Left hindlimb (tissue), 1 donor: ENCODE measurements around the gene ABCG4.
"Not testable (repeated sequence)": the region's sequence is repeated elsewhere in the genome, so short reads cannot be mapped to it uniquely, and the experiment has no call there.

Source experiments
- DNase-seq: peaks from one replicate; pipeline ENCODE4 v3.0.0-alpha.2; 2018

ABCG4 gene

DNA sequence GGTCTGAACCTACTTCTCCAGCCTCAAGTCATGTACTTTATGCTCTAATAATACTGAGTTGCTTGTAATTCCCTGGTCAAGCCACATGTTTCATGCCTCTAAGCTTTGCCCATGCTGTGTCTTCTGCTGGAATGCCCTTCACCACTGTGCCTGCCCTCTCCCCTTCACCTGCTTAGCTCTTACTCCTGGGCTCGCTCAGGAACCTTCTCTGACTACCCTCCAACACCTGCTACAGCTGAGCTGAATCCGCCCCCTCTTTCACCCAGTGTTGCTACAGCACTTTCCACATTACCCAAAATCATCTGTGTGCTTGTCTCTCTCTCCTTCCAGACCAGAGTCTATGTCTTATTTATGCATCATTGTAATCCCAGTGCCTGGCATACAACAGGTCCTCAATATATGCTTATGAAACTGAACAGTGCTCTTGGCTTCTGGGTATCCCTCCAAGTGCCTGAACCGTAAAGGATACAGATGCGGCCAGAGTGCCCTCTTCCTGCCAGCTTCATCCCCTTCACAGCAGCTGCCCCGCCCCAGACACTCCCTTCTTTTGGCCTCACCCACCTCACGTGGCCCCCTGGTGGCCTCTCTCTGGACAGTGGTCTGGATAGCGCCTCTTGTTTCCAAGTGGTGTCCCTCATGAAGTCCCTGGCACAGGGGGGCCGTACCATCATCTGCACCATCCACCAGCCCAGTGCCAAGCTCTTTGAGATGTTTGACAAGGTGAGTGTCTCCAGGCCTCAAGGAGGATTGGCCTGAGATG, 7.1 kb downstream of the ABCG4 start:
- DNase-seq, result no peak

DNA sequence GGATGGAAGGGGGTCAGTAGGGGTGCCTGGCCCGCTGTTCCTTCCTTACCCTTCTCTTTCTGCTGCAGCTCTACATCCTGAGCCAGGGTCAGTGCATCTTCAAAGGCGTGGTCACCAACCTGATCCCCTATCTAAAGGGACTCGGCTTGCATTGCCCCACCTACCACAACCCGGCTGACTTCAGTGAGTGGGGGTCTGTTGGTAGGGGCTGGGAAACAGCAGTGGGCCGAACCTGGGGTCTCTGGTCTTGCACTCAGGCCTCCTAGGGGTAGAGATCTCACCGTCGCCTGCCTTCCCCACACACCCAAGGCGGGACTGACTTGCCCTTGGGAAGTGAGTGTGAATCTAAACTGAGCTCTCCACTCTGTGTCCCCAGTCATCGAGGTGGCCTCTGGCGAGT, 7.6 kb downstream of the ABCG4 start:
- DNase-seq, result no peak

DNA sequence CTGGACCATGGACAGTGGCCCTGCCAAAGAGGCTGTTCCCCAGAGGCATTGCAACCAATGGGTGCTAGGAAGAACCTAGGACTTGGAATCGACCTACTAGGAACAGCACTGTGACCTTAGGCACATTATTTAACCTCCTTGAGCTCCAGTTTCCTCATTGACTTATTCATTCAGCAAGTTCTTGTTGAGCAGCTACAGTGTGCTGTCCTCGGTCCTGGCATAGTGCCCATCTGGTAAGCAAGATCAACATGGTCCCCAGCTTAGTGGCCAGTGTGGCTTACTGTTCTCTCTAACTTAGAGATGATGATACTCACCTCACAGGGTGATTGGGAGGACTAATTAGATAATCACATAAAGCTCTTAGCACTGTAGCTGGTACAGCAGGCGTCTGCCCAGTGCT, 8.2 kb downstream of the ABCG4 start:
- no peak for DNase-seq

DNA sequence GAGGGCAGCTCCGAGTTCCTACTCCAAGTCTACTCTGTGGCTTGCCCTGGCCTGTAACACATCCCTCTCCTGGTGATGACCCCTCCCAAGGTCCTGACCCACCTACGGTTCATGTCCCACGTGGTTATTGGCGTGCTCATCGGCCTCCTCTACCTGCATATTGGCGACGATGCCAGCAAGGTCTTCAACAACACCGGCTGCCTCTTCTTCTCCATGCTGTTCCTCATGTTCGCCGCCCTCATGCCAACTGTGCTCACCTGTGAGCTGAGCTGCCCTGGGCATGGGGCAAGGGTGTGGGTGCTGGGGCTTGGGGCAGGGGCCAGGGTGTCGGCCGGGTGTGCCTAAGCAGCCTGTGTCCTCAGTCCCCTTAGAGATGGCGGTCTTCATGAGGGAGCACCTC, 9.6 kb downstream of the ABCG4 start:
- no peak for DNase-seq

DNA sequence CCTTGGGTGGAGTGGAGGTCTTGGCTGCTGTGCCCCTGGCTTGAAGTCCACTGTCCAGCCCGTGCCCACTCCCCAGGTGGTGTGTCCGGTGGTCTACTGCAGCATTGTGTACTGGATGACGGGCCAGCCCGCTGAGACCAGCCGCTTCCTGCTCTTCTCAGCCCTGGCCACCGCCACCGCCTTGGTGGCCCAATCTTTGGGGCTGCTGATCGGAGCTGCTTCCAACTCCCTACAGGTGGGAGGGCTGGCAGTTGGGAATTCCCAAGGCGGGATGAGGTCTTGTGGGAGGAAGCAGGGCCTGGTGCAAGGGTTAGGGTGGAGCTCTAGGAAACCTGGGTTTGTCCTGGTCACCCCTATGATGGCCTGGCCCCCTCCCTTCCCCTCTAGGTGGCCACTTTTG, 11.3 kb downstream of the ABCG4 start:
- DNase-seq, result no peak

DNA sequence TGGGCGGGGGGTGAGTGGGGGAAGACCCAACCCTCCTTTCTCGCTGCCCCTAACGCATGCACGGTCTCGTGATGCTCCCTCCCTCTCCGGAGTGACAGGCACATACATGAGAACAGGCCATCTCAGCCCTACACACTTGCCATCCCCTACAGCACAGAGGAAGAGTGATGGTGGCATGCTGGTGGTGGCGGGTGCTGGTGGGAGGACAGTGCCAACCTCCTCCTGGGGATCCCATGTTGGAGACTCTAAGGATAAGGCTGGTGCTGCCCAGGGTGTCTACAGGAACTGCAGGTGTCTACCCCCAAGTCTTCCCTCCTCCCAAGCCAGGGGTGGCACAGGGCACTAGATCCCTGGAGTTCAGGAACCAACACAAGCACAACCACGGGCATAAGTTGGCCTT, 13.0 kb downstream of the ABCG4 start:
- DNase-seq, result no peak

DNA sequence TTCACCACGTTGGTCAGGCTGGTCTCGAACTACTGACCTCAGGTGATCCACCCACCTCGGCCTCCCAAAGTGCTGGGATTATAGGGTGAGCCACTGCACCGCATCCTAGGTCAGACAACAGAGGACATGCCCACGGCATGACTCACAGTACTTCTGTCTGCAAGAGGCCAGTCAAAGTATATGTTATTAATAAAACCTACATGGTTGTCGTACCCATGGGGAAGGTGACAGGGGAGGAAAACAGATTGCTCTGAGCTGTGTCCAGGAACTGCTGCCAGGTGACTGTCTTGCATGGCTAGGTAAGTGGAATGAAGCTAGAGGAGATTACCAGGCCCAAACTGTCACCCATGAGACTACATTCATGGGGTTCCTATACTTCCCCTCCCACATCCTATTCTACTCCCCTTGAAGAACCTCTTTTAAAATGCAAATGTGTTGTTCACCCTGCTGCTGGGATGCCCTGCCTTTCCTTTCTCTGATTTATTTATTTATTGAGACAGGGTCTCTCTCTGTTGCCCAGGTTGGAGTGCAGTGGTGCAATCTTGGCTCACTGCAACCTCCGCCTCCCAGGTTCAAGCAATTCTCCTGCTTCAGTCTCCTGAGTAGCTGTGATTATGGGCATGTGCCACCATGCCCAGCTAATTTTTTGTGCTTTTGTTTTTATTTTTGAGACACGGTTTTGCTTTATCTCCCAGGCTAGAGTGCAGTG, 17.7 kb downstream of the ABCG4 start:
- no peak for DNase-seq

DNA sequence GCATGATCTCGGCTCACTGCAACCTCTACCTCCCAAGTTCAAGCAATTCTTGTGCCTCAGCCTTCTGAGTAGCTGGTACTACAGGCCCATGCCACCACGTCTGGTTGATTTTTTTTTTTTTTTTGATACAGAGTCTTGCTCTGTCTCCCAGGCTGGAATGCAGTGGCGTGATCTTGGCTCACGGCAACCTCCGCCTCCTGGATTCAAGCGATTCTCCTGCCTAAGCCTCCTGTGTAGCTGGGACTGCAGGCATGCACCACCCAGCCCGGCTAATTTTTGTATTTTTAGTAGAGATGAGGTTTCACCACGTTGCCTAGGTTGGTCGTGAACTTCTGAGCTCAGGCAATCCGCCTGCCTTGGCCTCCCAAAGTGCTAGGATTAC, 18.2 kb downstream of the ABCG4 start:
- DNase-seq, result not testable (repeated sequence)

DNA sequence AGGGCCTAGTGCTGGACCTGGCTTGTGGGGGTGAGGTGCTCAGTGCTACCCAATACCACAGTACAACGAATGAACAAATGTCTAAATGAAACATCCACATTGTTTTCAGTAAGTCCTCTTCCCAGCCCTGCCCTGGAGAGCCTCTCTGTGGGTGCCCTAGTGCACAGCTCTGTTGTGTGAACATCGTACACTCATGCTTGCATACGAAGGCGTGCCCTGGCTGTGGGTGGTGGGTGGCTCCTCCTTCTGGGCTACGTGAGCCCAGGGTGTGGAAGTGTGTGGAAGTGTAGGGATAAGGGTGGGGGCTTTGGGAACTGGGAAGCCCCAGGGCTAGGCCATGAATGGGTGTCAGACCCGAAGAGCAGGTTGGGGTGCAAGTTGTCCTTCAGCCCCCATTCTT, 19.1 kb downstream of the ABCG4 start:
- DNase-seq, result no peak

DNA sequence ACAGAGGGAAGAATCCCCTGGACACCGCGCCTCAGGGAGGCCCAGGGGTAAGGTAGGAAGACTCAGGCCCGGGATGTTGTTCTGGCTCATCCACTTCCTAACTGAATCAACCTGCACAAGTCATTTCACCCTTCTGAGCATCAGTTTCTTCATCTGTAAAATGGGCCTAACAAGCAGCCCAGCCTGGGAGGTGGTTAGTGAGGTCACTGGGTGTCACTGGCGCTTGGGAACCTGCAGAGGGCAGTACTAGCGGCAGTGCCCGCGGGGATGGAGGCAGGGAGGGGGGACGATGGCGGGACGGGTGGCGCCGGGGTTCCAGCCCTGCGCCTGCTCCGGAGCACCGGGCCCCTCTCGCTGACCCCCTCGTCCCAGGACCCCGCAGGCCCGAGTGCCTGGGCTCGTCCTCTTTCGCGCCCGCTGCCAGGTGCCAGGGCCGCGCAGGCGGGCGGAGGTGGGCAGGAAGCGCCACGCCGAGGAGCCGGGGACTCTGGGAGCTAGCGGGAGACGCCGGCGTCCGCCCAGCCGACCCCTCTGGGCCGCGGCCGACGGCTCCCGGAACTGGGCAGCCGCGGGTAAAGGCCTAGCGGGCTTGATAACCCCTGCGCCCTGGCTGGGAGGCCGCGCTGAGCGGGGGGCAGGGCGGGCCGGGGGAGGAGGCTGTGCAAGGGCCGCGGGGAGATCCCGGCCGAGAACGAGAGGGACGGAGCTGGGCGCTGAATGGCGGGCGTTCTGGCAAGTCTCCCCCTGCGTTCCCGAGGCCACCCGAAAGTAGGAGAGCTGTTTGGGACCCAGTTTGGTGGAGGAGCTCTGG, 19.8 kb downstream of the ABCG4 start, which contains the start of gene NLRX1:
Gene NLRX1, plus strand, starts transcription at position 255 of the 811 bp plus-strand sequence. CDS start 2,679 bp downstream, outside the sequence.
- DNase-seq, result peak; percentile 89

DNA sequence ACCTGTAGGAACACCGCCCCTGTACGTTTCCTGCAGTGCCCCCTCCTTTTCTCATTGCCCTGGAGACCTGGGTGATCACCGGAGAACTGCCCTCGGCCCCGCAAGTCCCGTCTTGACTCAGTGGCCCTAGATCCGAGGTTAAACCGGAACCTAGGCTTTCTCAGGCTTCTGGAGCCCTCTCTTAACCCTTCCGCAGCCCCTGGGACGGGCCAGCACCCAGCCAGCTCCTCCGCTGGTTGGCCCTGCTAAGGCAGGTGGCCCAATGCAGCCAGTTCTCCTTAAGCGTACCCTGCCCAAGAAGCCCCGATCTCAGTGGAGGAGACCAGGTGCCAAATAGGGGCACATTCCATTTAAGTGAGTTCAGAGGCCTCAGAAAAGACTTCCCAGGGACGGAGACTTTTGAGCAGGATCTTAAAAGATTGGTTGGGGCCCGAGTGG, 20.4 kb downstream of the ABCG4 start:
- DNase-seq, result no peak

DNA sequence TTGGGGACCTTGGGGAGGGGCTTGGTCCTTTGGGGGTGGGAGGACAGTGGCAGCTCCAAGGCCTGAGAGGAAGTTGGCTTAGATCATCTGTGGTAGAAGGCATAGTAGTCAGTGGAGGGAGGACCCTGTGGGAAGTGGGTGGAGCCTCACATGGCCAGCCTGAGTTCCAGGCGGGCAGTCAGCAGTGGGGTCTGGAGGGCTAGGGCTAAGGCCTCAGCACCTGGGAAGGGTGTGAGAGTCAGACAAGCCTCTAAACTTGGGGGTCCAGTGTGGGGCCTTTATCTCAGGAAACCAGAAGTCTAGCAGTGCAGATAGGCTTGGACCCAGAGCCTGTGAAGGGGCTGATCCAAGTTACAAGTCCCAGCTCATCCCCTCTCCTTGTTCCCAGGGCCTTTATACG, 23.7 kb downstream of the ABCG4 start:
- no peak for DNase-seq

DNA sequence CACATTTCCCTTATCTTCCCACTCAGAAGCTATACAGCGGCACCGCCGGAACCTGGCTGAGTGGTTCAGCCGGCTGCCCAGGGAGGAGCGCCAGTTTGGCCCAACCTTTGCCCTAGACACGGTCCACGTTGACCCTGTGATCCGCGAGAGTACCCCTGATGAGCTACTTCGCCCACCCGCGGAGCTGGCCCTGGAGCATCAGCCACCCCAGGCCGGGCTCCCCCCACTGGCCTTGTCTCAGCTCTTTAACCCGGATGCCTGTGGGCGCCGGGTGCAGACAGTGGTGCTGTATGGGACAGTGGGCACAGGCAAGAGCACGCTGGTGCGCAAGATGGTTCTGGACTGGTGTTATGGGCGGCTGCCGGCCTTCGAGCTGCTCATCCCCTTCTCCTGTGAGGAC, 24.6 kb downstream of the ABCG4 start:
- DNase-seq, result no peak

DNA sequence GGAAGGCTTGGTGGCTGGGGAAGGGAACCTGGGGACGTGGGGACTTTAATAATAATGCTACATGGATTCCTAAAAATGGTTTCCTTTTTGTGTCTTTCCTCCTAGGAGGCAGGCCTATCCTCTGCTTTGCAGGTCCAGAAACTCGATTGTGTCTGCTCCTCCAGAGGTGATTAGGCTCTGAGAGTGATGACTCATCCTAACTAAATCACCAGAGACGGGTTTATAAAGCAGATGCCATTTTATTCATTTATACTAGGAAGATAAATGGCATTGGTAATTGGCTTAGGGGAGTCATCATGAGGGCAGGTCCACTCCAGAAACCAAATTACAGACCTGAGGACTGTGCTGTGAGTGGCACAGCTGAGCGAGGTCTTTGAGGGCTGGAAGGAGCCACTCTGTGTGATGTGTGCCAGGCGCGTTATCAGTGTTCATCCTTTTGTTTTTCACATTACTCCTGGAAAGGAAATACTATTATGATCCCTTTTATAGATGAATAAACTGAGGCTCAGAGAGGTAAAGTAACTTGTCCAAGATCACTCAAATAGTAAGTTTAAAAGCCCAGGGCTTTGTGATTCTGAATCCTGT, 26.7 kb downstream of the ABCG4 start:
- no peak for DNase-seq

DNA sequence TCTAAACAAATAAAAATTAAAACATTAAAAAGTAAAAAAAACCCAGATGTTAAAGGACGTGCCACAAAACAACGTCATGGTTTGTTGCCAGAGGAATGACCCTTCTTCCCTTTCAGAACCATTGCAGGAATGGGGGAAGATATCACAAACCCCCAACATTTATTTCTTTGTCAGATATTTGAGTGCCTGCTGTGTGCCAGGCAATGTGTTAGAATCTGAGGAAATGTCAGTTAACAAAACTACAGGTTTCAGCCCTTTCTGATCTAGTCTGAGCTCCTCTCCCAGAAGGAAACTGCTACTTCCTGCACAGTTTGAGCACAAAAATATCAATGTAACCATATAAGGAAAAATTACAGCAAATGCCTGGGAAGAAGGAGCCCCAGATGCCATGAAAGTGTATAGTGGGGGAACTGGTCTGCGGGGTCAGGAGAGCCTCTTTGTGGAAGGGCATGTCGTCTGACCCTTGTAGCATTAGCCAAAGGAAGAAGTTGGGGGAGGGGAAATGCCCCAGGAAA, 29.4 kb downstream of the ABCG4 start:
- no peak for DNase-seq

DNA sequence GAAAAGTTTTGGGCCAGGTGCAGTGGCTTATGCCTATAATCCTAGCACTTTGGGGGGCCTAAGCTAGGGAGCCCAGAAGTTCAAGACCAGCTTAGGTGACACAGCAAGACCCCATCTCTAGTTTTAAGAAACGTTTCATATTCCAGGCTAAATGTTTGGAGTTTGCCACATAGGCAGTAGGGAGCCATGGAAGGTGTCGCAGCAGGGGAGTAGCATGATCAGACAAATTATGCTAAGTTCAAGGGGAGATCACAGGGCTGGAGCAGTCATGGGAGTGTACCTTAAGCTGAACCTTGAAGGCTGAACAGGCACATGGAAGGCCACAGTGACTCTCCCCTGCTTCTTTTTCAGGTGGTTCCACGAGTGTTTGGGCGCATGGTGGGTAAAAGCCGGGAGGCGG, 30.5 kb downstream of the ABCG4 start:
- DNase-seq, result no peak

DNA sequence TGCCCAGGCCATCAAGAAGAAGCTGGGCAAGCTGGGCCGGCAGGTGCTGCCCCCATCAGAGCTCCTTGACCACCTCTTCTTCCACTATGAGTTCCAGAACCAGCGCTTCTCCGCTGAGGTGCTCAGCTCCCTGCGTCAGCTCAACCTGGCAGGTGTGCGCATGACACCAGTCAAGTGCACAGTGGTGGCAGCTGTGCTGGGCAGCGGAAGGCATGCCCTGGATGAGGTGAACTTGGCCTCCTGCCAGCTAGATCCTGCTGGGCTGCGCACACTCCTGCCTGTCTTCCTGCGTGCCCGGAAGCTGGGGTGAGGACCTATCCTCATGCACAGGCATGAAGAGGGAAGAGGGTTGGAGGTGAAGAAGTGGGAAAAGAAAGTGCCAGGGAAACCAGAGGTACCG, 31.1 kb downstream of the ABCG4 start:
- no peak for DNase-seq

DNA sequence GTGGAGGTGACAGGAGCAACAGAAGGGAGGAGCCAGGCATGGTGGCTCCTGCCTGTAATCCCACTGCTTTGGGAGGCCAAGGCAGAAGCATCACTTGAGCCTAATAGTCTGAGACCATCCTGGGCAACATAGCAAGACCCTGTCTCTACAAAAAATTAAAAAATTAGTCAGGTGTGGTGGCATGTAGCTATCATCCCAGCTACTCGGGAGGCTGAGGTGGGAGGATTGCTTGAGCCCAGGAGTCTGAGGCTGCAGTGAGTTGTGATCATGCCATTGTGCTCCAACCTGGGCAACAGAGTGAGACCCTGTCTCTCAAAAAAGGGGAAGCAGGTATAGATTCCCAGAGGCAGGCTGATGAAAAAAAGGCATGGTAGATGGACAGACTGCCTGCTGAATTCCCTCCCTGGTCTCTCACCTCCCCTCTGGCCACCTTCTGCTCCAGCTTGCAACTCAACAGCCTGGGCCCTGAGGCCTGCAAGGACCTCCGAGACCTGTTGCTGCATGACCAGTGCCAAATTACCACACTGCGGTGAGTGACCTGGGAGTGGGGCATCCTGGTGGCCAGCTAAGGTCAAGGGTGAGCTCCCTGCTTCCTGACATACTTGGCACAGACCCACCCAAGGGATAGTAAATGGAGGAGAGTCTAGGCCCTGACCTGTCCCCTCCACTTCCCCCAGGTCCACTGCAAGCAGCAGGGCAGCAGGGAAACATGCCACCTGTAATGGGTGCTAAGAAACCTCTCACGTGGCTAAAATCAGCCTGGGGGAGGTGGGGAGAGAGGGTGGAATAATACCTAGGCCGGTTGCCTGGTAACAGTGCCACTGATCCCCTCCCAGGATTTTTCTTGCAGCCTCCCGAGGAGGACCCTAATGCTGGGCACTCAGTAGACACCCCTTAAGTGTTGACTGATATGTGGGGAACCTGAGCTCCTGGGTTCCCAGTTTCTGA, 32.2 kb downstream of the ABCG4 start:
- DNase-seq, result no peak

DNA sequence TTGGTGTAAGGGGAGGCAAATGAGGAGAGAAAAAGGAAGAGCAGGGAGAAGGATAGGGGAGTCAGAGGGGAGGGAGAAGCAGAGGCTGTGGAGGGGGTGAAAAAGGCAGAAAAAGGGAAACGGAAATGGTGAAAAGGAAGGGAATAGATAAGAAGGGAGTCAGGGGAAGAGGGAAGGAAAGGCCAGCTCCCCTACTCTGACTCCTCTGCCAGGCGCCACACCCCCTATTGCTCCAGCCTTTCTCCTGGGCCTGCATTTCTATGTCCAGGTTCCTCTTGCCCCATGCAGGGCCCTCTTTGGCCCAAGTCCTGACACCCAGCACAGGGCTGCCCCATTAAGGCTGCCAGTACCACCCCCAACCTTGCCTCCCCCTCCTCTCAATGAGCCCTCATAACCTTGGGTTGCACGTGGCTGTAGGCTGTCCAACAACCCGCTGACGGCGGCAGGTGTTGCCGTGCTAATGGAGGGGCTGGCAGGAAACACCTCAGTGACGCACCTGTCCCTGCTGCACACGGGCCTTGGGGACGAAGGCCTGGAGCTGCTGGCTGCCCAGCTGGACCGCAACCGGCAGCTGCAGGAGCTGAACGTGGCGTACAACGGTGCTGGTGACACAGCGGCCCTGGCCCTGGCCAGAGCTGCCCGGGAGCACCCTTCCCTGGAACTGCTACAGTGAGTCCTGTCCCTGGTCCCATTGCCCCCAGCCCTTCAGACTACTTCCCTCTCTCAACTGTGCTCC, 33.0 kb downstream of the ABCG4 start:
- DNase-seq, result no peak

DNA sequence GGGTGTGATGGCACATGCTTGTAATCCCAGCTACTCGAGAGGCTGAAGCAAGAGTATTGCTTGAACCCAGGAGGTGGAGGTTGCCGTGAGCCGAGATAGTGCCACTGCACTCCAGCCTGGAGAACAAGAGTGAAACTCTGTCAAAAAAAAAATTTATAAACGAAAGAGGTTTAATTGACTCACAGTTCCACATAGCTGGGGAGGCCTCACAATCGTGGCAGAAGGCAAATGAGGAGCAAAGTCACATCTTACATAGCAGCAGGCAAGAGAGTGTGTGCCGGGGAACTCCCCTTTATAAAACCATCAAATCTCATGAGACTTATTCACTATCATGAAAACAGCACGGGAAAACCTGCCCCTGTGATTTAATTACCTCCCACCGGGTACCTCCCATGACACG, 35.5 kb downstream of the ABCG4 start:
- DNase-seq, result not testable (repeated sequence)
